WTC11 (cell line): ENCODE data around the gene ABCA5. TPM values are rescaled to one million over a fixed set of nuclear protein-coding genes. Genes with fewer than 3 reads are reported as not detected.

Experiments
- ATAC-seq: fragments of 200-7000 bp; cut with Tn5 transposase; 2 replicates; pipeline ENCODE4 v1.10.0; 2021; ENCODE audit warnings: mild to moderate bottlenecking, moderate library complexity
- CTCF ChIA-PET: fragments of 300-600 bp; sonication (Branson Sonifier 250); formaldehyde crosslinking; loops from one replicate; lab custom pipeline; 2021; ENCODE audit warnings: antibody characterized with exemption; lab: Charles Lee
- POLR2A ChIA-PET: fragments of 350-600 bp; sonication (Branson Sonifier 250); formaldehyde crosslinking; loops from one replicate; lab custom pipeline; 2021; ENCODE audit warnings: antibody characterized with exemption; lab: Charles Lee
- DNase-seq: peaks from one replicate; pipeline ENCODE4 v3.0.0; 2021; ENCODE audit warnings: low spot score
- H3K27ac Mint-ChIP-seq: 2 replicates; pipeline ENCODE4 v1.8.0; 2021; ENCODE audit warnings: mixed read lengths
- H3K27me3 Mint-ChIP-seq: 2 replicates; pipeline ENCODE4 v1.8.0; 2021; ENCODE audit warnings: low read depth, mild to moderate bottlenecking, moderate library complexity, mixed read lengths
- H3K36me3 Mint-ChIP-seq: 2 replicates; pipeline ENCODE4 v1.8.0; 2021; ENCODE audit warnings: mixed read lengths
- H3K4me1 Mint-ChIP-seq: 2 replicates; pipeline ENCODE4 v1.8.0; 2022; ENCODE audit warnings: mixed read lengths
- H3K4me3 Mint-ChIP-seq: 2 replicates; pipeline ENCODE4 v1.8.0; 2021; ENCODE audit warnings: mild to moderate bottlenecking, moderate library complexity, mixed read lengths
- H3K9me3 Mint-ChIP-seq: 2 replicates; pipeline ENCODE4 v1.8.0; 2021; ENCODE audit warnings: mixed read lengths
- AFF4 ChIP-seq: sonication (generic); formaldehyde crosslinking; IDR thresholded peaks from 2 replicates; pipeline ENCODE4 v1.8.1; 2023; ENCODE audit warnings: mild to moderate bottlenecking, missing genetic modification reagents, borderline replicate concordance
- ERG ChIP-seq: fragments of 250-450 bp; sonication (Bioruptor Pico); IDR thresholded peaks from 2 replicates; pipeline ENCODE4 v1.8.0; 2021; ENCODE audit warnings: mild to moderate bottlenecking
- GABPB1 ChIP-seq: sonication (generic); formaldehyde crosslinking; IDR thresholded peaks from 2 replicates; pipeline ENCODE4 v1.8.1; 2023; ENCODE audit warnings: mild to moderate bottlenecking, missing genetic modification reagents
- JAZF1 ChIP-seq: fragments of 250-450 bp; sonication (Bioruptor Pico); IDR thresholded peaks from 2 replicates; pipeline ENCODE4 v1.9.0; 2021; ENCODE audit warnings: moderate library complexity, mild to moderate bottlenecking, inconsistent platforms
- PREB ChIP-seq: sonication (generic); formaldehyde crosslinking; IDR thresholded peaks from 2 replicates; pipeline ENCODE4 v1.8.1; 2022; ENCODE audit warnings: mild to moderate bottlenecking, missing genetic modification reagents, moderate library complexity, borderline replicate concordance
- ZNF138 ChIP-seq: sonication (generic); formaldehyde crosslinking; conservative IDR thresholded peaks from 2 replicates; pipeline ENCODE4 v1.8.1; 2022; ENCODE audit warnings: mild to moderate bottlenecking, moderate library complexity, missing genetic modification reagents
- ZNF263 ChIP-seq: sonication (generic); formaldehyde crosslinking; IDR thresholded peaks from 2 replicates; pipeline ENCODE4 v1.8.1; 2022; ENCODE audit warnings: low read depth, mild to moderate bottlenecking, moderate library complexity, missing genetic modification reagents
- total RNA-seq: library from RNA; stranded (reverse); gene quantifications from 3 replicates; pipeline ENCODE4 v1.2.3, GENCODE V29; 2021
- TF ChIP-seq, protein P1 (sequence below): sonication (generic); formaldehyde crosslinking; conservative IDR thresholded peaks from 2 replicates; pipeline ENCODE4 v1.8.1; 2022; ENCODE audit warnings: mild to moderate bottlenecking, missing genetic modification reagents
- TF ChIP-seq, protein P2 (sequence below): sonication (generic); formaldehyde crosslinking; IDR thresholded peaks from 2 replicates; pipeline ENCODE4 v1.8.0; 2023; ENCODE audit warnings: missing genetic modification reagents
- TF ChIP-seq, protein P3 (sequence below): sonication (generic); formaldehyde crosslinking; IDR thresholded peaks from 2 replicates; pipeline ENCODE4 v1.8.1; 2022; ENCODE audit warnings: mild to moderate bottlenecking, moderate library complexity, missing genetic modification reagents
- TF ChIP-seq, protein P4 (sequence below): fragments of 250-450 bp; sonication (Bioruptor Pico); IDR thresholded peaks from 2 replicates; pipeline ENCODE4 v1.9.0; 2021; ENCODE audit warnings: mild to moderate bottlenecking, borderline replicate concordance
- TF ChIP-seq, protein P5 (sequence below): sonication (generic); formaldehyde crosslinking; IDR thresholded peaks from 2 replicates; pipeline ENCODE4 v1.8.0; 2022; ENCODE audit warnings: mild to moderate bottlenecking, missing genetic modification reagents

The ABCA5 gene
- total RNA-seq, 1 experiment from 2014 or later = 1.8 TPM

DNA sequence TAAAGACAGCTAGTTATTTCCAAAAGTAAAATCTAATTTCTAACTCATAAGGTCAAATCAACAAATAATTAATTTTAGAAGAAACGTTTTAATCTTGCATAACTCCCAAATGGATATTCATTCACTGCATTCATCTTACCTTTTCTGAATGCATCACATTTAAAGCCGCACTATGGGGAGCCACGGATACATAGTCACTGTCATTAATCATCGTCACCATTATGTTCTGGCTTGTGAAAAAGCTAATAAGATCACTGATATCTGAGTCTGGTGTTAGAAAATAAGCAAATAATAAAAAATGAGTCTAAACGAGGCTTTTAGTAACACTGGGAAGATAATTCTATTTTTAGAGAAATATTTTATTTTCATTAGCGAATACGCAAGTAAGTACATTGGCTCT lies 55.9 kb downstream of the ABCA5 start (continued):
- TF ChIP-seq ZNF263 = no peak
- TF ChIP-seq, all 79 proteins: peak for 0

DNA sequence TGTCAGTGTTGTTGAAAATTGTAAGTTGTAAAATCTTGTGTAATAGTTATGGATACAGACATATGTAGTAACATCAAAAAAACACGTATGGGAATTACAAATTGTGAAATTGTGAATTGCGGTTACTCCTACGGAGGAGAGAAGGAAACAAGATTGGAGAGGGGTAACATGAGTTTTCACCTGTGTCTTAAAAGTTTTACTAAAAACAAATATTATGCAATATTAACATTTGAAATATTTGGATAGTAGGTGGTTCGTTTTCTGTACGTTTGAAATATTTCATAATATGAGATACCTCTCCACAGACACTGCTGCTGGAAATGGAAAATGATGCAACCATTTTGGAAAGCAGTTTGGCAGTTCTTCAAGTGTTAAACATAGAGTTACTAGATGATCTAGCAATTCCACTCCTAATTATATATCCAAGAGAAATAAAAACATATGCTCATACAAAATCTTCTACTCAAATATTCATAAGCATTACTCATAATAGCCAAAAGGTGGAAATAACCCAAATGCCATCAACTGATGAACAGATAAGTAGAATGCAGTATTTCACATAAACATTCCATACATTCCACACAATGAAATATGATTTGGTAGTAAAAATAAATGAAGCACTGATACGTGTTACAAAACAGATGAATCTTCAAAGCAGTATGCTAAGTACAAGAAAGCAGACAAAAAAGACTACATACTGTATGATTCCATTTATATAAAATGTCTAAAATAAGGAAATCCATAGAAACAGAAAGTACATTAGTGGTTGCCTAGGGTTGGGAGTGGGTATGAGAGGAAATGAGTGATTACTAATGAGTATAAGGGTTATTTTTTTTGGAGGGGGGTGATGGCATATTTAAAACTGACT lies 57.6 kb downstream of the ABCA5 start:
- Mint-ChIP-seq H3K4me1 (no peaks in the 10 kb centered on the region), H3K27me3 (no peaks in the 10 kb centered on the region), H3K4me3 (no peak overlapping the region), H3K36me3 (no peaks in the 10 kb centered on the region), H3K27ac (no peak overlapping the region), H3K9me3 (peaks cover 5% of the 10 kb centered on the region; the same call in 1 of the 2 replicates)
- DNase-seq (no peak), ATAC-seq (no peak)
- ChIA-PET CTCF (no interaction called here), POLR2A (no interaction called here)
- TF ChIP-seq, protein P1, sequence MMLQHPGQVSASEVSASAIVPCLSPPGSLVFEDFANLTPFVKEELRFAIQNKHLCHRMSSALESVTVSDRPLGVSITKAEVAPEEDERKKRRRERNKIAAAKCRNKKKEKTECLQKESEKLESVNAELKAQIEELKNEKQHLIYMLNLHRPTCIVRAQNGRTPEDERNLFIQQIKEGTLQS (CRISPR knock-in tag) = no peak
- peak; percentile 92 for TF ChIP-seq GABPB1 (CRISPR knock-in tag)

- Mint-ChIP-seq H3K36me3 (no peaks in the 10 kb centered on the region), H3K9me3 (peaks cover 5% of the 10 kb centered on the region; the same call in 1 of the 2 replicates), H3K27me3 (no peaks in the 10 kb centered on the region), H3K27ac (no peak overlapping the region), H3K4me1 (no peaks in the 10 kb centered on the region), H3K4me3 (no peak overlapping the region)
- DNase-seq = no peak
- TF ChIP-seq, protein P2, sequence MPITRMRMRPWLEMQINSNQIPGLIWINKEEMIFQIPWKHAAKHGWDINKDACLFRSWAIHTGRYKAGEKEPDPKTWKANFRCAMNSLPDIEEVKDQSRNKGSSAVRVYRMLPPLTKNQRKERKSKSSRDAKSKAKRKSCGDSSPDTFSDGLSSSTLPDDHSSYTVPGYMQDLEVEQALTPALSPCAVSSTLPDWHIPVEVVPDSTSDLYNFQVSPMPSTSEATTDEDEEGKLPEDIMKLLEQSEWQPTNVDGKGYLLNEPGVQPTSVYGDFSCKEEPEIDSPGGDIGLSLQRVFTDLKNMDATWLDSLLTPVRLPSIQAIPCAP = no peak
- TF ChIP-seq GABPB1 (CRISPR knock-in tag) = peak; percentile 66; the same call in 1 of the 2 replicates
- CTCF ChIA-PET = no interaction called here
- peak; percentile 38; the same call in 1 of the 2 replicates for ATAC-seq
- POLR2A ChIA-PET = no interaction called here
Observed at GRCh38 chr17:69268543-69269014, 58.4 kb downstream of the ABCA5 start.

DNA sequence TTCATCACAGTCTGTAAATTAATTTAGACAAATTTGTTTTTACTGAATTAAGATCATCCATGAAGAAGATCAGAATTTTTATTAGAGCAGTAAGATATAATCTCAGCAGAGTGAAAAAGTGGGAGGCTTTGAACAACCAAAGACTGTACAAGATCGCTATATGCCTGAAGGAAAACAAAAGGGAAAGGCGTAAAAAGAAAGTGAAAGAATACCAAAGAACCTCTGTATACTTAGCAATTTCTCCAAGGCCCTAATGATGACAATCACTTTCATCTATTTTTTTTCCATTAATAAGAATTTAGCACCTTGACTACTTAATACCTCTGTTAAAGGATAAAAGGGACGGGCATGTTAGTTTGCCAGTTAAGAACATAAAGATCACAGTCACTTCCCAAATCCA lies 59.7 kb downstream of the ABCA5 start:
- no peak overlapping the region for H3K4me3 Mint-ChIP-seq
- peaks cover 5% of the 10 kb centered on the region; the same call in 1 of the 2 replicates for H3K9me3 Mint-ChIP-seq
- no peaks in the 10 kb centered on the region for H3K27me3 Mint-ChIP-seq
- H3K36me3 Mint-ChIP-seq = no peaks in the 10 kb centered on the region
- ATAC-seq (no peak), DNase-seq (no peak)
- ChIA-PET POLR2A (no interaction called here), CTCF (no interaction called here)
- H3K27ac Mint-ChIP-seq = no peak overlapping the region
- H3K4me1 Mint-ChIP-seq = no peaks in the 10 kb centered on the region
- TF ChIP-seq JAZF1 = no peak
- TF ChIP-seq, protein P3, sequence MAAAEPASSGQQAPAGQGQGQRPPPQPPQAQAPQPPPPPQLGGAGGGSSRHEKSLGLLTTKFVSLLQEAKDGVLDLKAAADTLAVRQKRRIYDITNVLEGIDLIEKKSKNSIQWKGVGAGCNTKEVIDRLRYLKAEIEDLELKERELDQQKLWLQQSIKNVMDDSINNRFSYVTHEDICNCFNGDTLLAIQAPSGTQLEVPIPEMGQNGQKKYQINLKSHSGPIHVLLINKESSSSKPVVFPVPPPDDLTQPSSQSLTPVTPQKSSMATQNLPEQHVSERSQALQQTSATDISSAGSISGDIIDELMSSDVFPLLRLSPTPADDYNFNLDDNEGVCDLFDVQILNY (CRISPR knock-in tag) = no peak
- TF ChIP-seq PREB = no peak
- TF ChIP-seq, protein P4, sequence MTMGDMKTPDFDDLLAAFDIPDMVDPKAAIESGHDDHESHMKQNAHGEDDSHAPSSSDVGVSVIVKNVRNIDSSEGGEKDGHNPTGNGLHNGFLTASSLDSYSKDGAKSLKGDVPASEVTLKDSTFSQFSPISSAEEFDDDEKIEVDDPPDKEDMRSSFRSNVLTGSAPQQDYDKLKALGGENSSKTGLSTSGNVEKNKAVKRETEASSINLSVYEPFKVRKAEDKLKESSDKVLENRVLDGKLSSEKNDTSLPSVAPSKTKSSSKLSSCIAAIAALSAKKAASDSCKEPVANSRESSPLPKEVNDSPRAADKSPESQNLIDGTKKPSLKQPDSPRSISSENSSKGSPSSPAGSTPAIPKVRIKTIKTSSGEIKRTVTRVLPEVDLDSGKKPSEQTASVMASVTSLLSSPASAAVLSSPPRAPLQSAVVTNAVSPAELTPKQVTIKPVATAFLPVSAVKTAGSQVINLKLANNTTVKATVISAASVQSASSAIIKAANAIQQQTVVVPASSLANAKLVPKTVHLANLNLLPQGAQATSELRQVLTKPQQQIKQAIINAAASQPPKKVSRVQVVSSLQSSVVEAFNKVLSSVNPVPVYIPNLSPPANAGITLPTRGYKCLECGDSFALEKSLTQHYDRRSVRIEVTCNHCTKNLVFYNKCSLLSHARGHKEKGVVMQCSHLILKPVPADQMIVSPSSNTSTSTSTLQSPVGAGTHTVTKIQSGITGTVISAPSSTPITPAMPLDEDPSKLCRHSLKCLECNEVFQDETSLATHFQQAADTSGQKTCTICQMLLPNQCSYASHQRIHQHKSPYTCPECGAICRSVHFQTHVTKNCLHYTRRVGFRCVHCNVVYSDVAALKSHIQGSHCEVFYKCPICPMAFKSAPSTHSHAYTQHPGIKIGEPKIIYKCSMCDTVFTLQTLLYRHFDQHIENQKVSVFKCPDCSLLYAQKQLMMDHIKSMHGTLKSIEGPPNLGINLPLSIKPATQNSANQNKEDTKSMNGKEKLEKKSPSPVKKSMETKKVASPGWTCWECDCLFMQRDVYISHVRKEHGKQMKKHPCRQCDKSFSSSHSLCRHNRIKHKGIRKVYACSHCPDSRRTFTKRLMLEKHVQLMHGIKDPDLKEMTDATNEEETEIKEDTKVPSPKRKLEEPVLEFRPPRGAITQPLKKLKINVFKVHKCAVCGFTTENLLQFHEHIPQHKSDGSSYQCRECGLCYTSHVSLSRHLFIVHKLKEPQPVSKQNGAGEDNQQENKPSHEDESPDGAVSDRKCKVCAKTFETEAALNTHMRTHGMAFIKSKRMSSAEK = no peak
- TF ChIP-seq ERG = no peak
- TF ChIP-seq ZNF138 (CRISPR knock-in tag) = no peak
- TF ChIP-seq, protein P5, sequence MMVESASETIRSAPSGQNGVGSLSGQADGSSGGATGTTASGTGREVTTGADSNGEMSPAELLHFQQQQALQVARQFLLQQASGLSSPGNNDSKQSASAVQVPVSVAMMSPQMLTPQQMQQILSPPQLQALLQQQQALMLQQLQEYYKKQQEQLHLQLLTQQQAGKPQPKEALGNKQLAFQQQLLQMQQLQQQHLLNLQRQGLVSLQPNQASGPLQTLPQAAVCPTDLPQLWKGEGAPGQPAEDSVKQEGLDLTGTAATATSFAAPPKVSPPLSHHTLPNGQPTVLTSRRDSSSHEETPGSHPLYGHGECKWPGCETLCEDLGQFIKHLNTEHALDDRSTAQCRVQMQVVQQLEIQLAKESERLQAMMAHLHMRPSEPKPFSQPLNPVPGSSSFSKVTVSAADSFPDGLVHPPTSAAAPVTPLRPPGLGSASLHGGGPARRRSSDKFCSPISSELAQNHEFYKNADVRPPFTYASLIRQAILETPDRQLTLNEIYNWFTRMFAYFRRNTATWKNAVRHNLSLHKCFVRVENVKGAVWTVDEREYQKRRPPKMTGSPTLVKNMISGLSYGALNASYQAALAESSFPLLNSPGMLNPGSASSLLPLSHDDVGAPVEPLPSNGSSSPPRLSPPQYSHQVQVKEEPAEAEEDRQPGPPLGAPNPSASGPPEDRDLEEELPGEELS (CRISPR knock-in tag) = no peak
- no peak for TF ChIP-seq AFF4 (CRISPR knock-in tag)
